Measurements from ENCODE around the gene ISG20L2.

The ISG20L2 gene

DNA sequence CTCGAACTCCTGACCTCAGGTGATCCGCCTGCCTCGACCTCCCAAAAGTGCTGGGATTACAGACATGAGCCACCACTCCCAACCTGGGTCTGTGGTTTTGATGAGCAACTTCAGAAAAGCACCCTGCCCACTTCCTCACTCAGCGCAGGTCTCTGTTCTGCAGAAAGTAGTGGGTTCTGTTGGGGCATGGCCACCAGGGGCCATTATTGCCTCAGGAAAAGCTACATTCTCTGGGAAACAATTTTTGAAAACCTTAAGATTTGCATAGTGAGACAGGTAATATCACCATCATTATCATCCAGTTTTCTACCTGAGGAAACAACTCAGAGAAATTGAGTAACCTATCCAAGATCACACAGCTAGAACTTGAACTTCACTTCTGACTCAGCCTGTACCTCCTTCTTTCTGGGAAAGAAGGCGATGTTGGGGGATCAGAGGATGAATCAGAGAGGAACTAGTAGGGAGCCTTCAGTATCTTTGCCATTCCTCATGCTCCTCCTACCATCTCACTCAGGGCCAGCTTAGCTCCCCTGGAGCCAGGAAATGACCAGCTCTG is 44.3 kb downstream of the ISG20L2 start:
- DNase-seq, result no peak

DNA sequence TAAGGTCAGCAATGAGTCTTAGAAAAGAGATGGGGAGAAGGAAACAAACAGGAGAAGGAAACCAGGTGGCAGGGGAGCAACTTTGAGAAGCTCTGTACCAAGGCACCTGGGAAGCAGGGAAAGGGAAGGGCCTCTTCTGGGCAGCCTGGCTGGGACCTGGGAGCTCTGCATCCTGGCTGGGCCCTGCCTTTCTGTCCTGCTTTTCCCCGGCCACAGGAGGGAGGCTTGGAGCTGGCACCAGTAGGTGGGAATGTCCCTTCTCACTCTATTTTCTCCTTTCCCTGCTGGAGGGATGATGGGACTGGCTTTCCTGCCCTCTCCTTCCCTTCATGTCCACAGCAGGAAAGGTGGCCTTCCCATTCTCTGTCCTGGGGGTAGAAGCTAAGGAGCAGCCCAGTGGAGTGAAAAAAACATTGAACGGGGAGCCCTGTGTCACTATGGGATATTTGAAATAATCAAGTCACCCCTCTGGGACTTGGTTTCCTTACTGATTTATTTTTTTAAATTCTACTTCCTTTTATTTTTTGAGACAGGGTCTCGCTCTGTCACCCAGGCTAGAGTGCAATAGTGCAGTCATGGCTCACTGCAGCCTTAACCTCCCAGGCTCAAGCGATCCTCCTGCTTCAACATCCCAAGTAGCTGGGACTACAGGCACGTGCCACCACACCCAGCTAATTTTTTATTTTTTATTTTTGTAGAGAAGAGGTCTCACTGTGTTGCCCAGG is 46.2 kb downstream of the ISG20L2 start:
- no peak for DNase-seq

DNA sequence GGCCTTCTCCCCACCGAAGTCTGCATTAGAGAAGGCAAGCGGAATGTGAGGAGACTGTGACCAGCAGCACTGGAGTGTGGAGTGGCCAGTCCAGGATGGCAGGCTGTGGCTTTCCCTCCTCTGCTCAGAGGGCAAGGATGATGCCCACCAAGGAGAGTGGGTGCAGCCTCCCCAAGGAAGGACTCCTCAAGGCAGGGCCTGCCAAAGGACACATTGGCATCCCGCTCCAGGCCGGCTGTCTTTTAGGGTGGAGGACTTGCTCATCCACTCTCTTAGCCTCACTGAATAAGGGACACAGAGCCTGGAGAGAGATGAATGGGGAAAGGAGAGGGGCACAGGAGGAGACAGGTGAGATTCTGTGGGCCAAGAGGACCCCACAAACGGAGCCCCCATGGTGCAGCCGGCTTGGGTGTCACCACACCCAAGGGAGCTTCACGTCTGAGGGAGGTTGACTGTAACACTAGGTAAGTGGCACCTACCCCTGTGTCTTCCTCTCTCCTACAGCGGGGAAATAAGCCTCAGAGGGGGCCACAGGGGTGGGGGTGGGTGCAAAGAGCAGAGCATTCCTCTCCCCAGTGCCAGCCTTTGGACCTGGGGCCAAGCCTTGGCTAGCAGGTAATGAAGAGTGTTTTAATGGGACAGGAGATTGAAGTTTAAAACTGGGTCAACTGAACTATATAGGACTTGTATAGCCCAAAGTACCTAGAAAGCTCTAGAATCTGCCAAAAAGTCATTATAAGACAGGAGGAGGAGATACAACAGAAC is 47.2 kb downstream of the ISG20L2 start:
- no peak for DNase-seq

DNA sequence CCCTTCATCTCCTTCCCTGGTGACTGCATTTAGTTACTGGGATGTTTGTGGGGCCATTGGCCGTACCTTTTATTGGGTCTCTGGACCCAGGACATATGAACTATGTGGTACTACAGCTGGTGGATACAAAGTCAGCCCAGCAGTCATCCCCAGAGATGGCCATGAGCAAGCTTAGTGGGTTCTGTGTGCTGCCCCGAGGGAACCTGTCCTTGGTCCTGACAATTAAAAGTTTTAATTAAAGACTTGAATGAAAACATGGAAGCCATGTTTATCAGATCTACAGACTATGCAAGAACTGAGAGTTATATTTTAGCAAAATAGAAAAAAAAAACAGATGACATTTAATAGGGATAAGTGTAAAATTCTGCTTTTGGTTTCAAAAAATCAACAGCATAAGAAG is 48.5 kb downstream of the ISG20L2 start:
- DNase-seq, result no peak

DNA sequence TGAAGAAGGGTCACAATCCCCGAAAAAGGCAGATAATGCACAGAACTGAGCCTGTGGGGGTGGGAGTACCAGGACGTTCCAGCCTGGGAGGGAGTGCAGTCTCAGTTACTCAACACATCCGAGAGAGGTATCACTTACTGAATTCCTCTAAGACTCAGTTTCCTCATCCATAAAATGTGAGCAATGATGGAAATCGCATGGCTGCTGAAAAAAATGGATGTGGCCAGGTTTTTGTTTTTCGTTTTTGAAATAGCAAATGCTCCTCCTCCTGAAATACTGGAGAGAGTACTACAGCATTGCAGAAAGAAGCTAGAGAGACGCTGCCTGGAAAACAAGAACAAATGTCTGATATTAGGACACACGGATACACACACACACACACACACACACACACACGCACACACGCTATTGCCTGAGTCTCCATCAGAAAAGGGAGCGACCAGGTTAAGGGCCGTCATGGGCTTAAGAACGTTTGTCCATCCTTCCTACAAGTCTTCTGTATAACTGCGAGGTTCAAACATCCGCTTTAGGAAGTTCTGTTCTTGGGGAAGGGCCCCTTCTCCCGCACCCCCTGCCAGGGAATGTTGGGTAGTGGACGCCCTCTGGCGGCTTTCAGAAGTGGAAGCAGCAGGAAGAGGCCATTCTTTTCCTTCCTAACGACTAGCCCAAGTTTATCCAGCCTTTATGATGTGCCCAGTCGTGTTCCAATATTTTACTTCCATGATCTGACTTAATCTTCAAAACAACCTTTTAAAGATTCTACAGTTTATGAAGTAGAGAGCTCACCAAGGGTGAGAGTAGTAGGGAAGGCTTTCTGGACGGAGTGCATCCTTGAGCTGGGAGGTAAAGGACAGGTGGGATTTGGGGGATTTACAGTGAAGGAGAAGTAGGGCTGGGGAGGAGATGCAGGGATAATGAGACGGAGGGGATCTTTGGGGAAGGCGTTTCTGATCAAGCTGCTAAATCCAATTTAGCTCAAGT is 50.7 kb downstream of the ISG20L2 start:
- peak; percentile 85 for DNase-seq

DNA sequence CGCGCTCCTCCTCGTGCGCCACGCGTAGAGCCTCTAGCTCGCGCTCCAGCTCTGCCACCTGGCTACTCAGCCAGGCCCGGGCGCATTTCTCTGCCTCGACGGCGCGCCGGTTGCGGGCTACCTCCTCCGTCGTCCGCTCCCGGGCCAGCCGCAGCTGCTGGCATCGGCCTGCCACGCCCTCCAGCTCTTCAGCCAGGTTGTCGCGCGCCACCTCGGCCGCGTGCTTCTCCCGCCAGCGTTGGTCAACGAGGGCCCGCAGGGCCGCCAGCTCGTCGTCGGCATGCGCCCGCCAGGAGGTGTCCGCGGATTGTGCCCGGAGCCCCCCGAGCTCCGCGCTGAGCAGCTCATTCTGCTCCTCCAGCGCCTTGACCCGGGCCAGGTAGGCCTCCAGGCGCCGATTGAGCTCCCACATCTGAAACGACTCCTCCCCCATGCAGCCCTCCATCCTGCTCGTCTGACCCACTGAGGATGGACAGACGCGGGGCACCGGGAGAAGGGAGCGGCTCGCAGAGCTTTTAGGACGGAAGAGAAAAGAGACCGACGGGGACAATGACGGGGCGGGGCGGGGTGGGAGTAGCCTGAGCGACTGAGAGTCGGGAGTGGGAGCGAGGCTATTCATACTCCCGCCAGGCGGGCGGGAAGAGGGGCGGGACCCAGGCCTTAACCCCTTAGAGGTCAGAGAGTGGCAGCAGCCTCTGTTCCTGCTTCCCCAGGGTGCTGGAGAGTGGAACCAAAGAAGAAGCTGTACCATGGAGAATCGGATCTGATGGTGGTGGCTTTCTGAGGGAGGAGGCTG is 51.5 kb downstream of the ISG20L2 start, which contains the start of gene NES:
TSS of gene NES (minus strand) at position 588 of the 796 bp plus-strand sequence. CDS start at position 445, 143 bp downstream.
- DNase-seq, result peak; percentile 91

DNA sequence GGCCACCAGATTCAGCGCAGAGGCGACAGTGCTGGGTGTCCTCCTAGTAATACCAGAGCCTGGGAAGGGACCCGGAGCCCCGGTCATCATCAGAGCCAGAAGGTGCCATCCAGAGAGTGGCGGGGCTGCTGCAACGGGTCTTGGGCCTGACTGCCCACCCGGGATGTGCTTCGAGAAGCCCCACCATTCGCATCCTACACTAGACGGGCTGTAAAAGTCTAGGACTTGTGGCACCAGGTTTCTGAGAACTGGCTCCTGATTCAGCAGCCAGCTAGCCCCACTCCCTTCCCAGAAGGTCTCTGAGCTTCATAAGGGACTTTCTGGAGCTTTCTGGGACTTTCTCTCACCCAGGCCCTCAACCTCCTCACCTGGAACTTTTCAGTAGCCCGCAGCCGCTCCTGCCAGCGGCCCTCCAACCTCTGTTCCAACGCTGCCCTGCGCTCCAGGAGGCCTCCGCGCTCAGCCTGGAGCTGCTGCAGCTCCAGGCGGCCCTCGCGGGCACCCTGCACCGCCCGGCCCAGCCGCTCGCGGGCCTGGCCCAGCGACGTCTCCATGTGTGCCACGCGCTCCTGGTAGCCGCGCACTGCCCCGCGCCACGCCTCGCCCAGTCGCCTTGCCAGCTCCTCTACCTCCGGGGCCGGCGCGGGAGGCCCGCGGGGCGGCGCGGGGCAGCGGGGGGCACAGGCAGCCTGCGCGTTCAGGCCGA is 52.3 kb downstream of the ISG20L2 start:
- DNase-seq, result no peak

DNA sequence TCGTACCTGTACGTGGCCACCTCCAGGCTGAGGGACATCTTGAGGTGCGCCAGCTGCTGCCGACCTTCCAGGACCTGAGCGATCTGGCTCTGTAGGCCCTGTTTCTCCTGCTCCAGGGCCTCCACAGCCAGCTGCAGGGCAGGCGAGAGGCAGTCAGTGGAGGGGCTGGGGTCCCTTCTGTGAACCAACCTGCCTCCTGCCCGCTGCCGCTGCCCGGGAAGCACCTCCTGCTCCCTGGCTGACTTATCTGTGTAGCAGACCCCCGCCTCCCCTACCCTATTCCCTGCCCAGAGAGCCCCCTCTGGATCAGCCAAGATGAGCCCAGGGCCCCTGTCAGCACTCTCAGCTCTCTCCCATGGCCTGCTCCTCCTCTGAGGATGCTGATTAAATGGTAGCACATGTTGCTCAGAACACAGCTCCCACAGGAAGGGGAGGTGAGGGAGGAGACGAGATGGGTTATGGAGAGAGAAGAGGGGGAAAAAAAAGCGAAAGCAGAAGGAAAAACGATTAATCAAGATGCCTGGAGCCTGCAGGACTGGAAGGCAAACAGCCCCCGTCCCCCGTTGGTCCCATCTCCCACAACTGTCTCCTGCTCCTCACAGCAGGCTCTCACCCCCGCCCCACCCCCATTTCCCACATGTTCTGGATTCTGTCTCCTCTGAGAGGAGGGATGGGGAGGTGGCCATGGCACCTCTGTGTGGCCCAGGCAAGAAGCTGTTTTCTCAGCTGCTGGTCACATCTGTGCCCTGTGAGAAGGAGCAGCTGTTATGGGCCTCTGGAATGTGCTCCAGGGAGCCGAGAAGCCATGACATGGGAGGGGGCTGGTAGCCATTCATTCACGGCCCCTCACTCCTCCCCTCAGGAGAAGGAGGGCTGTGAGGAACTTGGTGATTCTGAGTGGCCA is 53.1 kb downstream of the ISG20L2 start:
- peak; percentile 76 for DNase-seq

DNA sequence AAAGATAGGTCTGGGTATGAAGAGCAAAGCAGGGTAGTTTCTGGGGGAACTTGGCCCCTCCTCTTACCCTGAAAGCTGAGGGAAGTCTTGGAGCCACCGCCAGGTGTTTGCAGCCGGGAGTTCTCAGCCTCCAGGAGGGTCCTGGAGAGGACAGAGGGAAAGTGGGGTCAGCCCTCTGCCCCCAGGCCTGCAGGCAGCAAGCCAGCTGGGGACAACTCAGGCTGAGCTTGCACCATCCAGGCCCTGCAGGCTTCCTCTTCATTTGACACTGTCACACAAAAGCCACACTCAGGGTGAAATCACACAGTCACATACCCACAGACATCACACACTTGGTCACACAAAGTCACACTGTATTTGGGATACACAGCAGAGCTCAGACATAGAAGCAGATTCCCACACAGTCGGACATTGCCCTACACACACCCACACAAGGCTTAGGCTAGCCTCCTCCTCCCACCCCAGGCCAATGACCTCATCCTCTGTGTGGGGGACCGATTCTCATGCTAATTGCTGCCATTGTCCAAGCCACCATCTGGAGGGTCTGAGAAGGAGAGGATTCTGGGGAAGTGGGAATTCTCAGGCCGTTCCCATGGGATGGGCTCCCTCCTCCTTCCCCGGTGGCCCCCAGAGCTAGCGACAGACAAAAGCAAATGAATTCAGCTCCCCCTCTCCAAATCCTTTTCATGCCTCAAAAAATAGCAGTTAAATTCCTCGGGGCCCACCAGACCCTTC is 55.0 kb downstream of the ISG20L2 start:
- DNase-seq, result no peak
